Testis (tissue), 2 donors: Measurements from ENCODE around the gene SF1.

Source experiments
- CTCF ChIP-seq, 3 experiments: fragments of 450-650 bp in 2 of 3; fragments of 200-600 bp in 1 of 3; sonication (generic) in 1 of 3; IDR thresholded peaks; one replicate each; pipeline ENCODE4 v1.5.1; 2016 to 2019; ENCODE audit warnings: antibody characterized with exemption in 3 of 3, mild to moderate bottlenecking in 2 of 3, moderate library complexity in 1 of 3
- POLR2A ChIP-seq: fragments of 450-650 bp; IDR thresholded peaks from one replicate; pipeline ENCODE4 v1.6.1; 2017; ENCODE audit warnings: antibody characterized with exemption, mild to moderate bottlenecking, moderate library complexity

GRCh38 chr11:64772303-64773018 is 5.9 kb downstream of the SF1 start:
- TF ChIP-seq POLR2A = no peak
- TF ChIP-seq CTCF (IDR thresholded peaks at IDR 0.05) = no peak
